HCT116 (cell line): ENCODE results near the gene PSEN2.

ENCODE experiments used
- POLR2A ChIP-seq: IDR thresholded peaks from 2 replicates; pipeline ENCODE4 v1.7.0; 2011; ENCODE audit warnings: borderline replicate concordance; ENCODE audit not compliant: insufficient read depth, insufficient read length; ENCODE audit errors: extremely low read depth
- POLR2AphosphoS5 ChIP-seq: IDR thresholded peaks from 2 replicates; pipeline ENCODE4 v1.6.1; 2011; ENCODE audit warnings: mild to moderate bottlenecking, low read depth, low read length, moderate library complexity
- SIN3A ChIP-seq: IDR thresholded peaks from 2 replicates; pipeline ENCODE4 v1.6.1; 2012; ENCODE audit warnings: low read depth
- YY1 ChIP-seq: IDR thresholded peaks from 2 replicates; pipeline ENCODE4 v1.6.1; 2011; ENCODE audit warnings: low read length, low read depth, moderate library complexity, mild to moderate bottlenecking; ENCODE audit not compliant: insufficient replicate concordance; ENCODE audit errors: extremely low read depth
- TF ChIP-seq, protein P1 (sequence below), 3 experiments: fragments of 200-600 bp in 1 of 3; sonication (generic) in 1 of 3; IDR thresholded peaks in 2 of 3; conservative IDR thresholded peaks in 1 of 3; 2 replicates each; pipeline ENCODE4 v1.5.1; 2012 to 2017; ENCODE audit warnings: low read depth in 2 of 3, low read length in 2 of 3, antibody characterized with exemption in 1 of 3, borderline replicate concordance in 1 of 3, control low read depth in 1 of 3, mild to moderate bottlenecking in 1 of 3, mixed read lengths in 1 of 3, mixed run types in 1 of 3, moderate library complexity in 1 of 3; ENCODE audit not compliant: insufficient read depth in 1 of 3
- TF ChIP-seq, protein P2 (sequence below): IDR thresholded peaks from 2 replicates; pipeline ENCODE4 v1.6.1; 2012; ENCODE audit warnings: low read depth
- TF ChIP-seq, protein P3 (sequence below): IDR thresholded peaks from 2 replicates; pipeline ENCODE4 v1.6.1; 2012

DNA sequence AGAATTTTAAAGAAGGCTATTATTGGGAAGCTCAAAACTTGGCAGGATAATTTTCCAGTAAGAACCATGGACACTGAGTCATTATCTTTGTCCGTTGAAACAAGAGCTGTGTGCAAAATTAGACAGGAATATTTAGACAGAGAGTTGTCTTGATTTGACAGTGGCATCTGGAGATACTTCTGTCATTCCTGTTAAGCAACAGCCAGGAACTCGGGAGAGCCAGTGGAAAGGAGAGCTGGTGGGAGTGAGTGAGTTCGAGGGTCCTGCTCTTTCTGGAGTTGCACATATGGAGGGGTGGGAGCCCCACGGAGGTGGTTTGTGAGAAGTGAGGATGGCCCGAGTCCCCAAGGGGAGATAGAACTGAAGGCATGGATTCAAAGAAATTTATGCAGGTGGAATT, 72.7 kb downstream of the PSEN2 start:
- TF ChIP-seq SIN3A (no peak), POLR2A (no peak), YY1 (no peak), POLR2AphosphoS5 (no peak)
- TF ChIP-seq, protein P1, sequence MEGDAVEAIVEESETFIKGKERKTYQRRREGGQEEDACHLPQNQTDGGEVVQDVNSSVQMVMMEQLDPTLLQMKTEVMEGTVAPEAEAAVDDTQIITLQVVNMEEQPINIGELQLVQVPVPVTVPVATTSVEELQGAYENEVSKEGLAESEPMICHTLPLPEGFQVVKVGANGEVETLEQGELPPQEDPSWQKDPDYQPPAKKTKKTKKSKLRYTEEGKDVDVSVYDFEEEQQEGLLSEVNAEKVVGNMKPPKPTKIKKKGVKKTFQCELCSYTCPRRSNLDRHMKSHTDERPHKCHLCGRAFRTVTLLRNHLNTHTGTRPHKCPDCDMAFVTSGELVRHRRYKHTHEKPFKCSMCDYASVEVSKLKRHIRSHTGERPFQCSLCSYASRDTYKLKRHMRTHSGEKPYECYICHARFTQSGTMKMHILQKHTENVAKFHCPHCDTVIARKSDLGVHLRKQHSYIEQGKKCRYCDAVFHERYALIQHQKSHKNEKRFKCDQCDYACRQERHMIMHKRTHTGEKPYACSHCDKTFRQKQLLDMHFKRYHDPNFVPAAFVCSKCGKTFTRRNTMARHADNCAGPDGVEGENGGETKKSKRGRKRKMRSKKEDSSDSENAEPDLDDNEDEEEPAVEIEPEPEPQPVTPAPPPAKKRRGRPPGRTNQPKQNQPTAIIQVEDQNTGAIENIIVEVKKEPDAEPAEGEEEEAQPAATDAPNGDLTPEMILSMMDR (IDR thresholded peaks at IDR 0.05 in 2 of 3, conservative IDR thresholded peaks at IDR 0.05 in 1 of 3; ENCODE audit: borderline replicate concordance in 1 of 3, insufficient read depth in 1 of 3, low read depth in 2 of 3, low read length in 2 of 3), result no peak
- TF ChIP-seq, protein P2, sequence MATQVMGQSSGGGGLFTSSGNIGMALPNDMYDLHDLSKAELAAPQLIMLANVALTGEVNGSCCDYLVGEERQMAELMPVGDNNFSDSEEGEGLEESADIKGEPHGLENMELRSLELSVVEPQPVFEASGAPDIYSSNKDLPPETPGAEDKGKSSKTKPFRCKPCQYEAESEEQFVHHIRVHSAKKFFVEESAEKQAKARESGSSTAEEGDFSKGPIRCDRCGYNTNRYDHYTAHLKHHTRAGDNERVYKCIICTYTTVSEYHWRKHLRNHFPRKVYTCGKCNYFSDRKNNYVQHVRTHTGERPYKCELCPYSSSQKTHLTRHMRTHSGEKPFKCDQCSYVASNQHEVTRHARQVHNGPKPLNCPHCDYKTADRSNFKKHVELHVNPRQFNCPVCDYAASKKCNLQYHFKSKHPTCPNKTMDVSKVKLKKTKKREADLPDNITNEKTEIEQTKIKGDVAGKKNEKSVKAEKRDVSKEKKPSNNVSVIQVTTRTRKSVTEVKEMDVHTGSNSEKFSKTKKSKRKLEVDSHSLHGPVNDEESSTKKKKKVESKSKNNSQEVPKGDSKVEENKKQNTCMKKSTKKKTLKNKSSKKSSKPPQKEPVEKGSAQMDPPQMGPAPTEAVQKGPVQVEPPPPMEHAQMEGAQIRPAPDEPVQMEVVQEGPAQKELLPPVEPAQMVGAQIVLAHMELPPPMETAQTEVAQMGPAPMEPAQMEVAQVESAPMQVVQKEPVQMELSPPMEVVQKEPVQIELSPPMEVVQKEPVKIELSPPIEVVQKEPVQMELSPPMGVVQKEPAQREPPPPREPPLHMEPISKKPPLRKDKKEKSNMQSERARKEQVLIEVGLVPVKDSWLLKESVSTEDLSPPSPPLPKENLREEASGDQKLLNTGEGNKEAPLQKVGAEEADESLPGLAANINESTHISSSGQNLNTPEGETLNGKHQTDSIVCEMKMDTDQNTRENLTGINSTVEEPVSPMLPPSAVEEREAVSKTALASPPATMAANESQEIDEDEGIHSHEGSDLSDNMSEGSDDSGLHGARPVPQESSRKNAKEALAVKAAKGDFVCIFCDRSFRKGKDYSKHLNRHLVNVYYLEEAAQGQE, result no peak
- TF ChIP-seq, protein P3, sequence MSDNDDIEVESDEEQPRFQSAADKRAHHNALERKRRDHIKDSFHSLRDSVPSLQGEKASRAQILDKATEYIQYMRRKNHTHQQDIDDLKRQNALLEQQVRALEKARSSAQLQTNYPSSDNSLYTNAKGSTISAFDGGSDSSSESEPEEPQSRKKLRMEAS, result no peak
